Hepatocyte (in vitro differentiated cells): ENCODE data around the gene PPP2R2B. TPM values are rescaled to one million over a fixed set of nuclear protein-coding genes. Genes with fewer than 3 reads are reported as not detected.
A peak's percentile ranks its signal among the peaks of the same experiment; 100 is the strongest.

Experiments used
- DNase-seq: peaks from one replicate; pipeline ENCODE4 v3.0.0-alpha.2; 2016; ENCODE audit warnings: low spot score
- H2AFZ ChIP-seq: fragments of 200-600 bp; sonication (generic); 2 replicates; pipeline ENCODE4 v1.6.0; 2016; ENCODE audit warnings: antibody characterized with exemption, mild to moderate bottlenecking
- H3K27ac ChIP-seq: fragments of 200-600 bp; sonication (generic); 2 replicates; pipeline ENCODE4 v1.5.1; 2016; ENCODE audit warnings: mild to moderate bottlenecking
- H3K27me3 ChIP-seq: fragments of 200-600 bp; sonication (generic); 2 replicates; pipeline ENCODE4 v1.6.1; 2016
- H3K36me3 ChIP-seq: fragments of 200-600 bp; sonication (generic); replicated peaks from 2 replicates; pipeline ENCODE4 v1.5.1; 2016; ENCODE audit warnings: low read depth; ENCODE audit not compliant: insufficient read depth
- H3K4me1 ChIP-seq: fragments of 200-600 bp; sonication (generic); 2 replicates; pipeline ENCODE4 v1.5.1; 2016; ENCODE audit warnings: mild to moderate bottlenecking, moderate library complexity; ENCODE audit not compliant: insufficient read depth
- H3K4me2 ChIP-seq: fragments of 200-600 bp; sonication (generic); 2 replicates; pipeline ENCODE4 v1.6.0; 2016
- H3K4me3 ChIP-seq: fragments of 200-600 bp; sonication (generic); 2 replicates; pipeline ENCODE4 v1.5.1; 2016; ENCODE audit warnings: mild to moderate bottlenecking
- H3K79me2 ChIP-seq: fragments of 200-600 bp; sonication (generic); 2 replicates; pipeline ENCODE4 v1.6.0; 2017; ENCODE audit warnings: mild to moderate bottlenecking
- H3K9me2 ChIP-seq: fragments of 200-600 bp; sonication (generic); replicated peaks from 2 replicates; pipeline ENCODE4 v1.6.0; 2017; ENCODE audit warnings: mild to moderate bottlenecking; ENCODE audit not compliant: insufficient read depth
- H3K9me3 ChIP-seq: fragments of 200-600 bp; sonication (generic); 2 replicates; pipeline ENCODE4 v1.5.1; 2016; ENCODE audit warnings: low read depth, mild to moderate bottlenecking
- H4K20me1 ChIP-seq: fragments of 200-600 bp; sonication (generic); 2 replicates; pipeline ENCODE4 v1.6.0; 2016; ENCODE audit warnings: mild to moderate bottlenecking; ENCODE audit not compliant: insufficient read depth, poor library complexity, severe bottlenecking
- CTCF ChIP-seq: fragments of 200-600 bp; sonication (generic); IDR thresholded peaks from 2 replicates; pipeline ENCODE4 v1.5.1; 2016; ENCODE audit warnings: antibody characterized with exemption, mild to moderate bottlenecking; ENCODE audit not compliant: poor library complexity
- EZH2 ChIP-seq: fragments of 200-600 bp; sonication (generic); IDR thresholded peaks from 2 replicates; pipeline ENCODE4 v1.6.1; 2016; ENCODE audit warnings: antibody characterized with exemption, mild to moderate bottlenecking, borderline replicate concordance
- EZH2phosphoT487 ChIP-seq: fragments of 200-600 bp; sonication (generic); IDR thresholded peaks from one replicate; pipeline ENCODE4 v1.6.1; 2018; ENCODE audit warnings: antibody characterized with exemption, mild to moderate bottlenecking, low read depth, moderate library complexity; ENCODE audit not compliant: unreplicated experiment, severe bottlenecking
- WGBS: methylation state at CpG from one replicate; pipeline ENCODE4 v1.1.6; 2016; ENCODE audit warnings: low lambda C conversion rate; ENCODE audit errors: missing lambda C conversion rate; 5-methylcytosine and 5-hydroxymethylcytosine counted together
- polyA plus RNA-seq: library from polyadenylated mRNA; unstranded; fragments of >200 nt; fragmentation: Nextera tagmentation; extraction: Ambion mirVana; gene quantifications from 2 replicates; pipeline ENCODE4 v1.2.1, GENCODE V29; 2016
- total RNA-seq: library from RNA; depleted of rRNA; stranded (reverse); fragments of >200 nt; gene quantifications from 2 replicates; pipeline ENCODE4 v1.2.3, GENCODE V29; 2014

PPP2R2B gene
- total and polyA plus RNA-seq, 2 experiments from 2014 or later = 2.3 to 3.2 TPM

- Histone ChIP-seq H3K4me3 (no peak overlapping the region), H3K4me2 (no peak overlapping the region), H3K27ac (no peak overlapping the region), H3K36me3 (no peaks in the 10 kb centered on the region), H2AFZ (no peak overlapping the region), H3K27me3 (no peaks in the 10 kb centered on the region), H3K79me2 (no peaks in the 10 kb centered on the region), H3K4me1 (no peaks in the 10 kb centered on the region), H4K20me1 (no peaks in the 10 kb centered on the region), H3K9me2 (no peaks in the 10 kb centered on the region), H3K9me3 (no peaks in the 10 kb centered on the region)
- TF ChIP-seq EZH2phosphoT487 (no peak), CTCF (no peak), EZH2 (no peak)
- no peak for DNase-seq
- WGBS = 79% methylated on average over 1 of the region's 1 CpG
Measured at GRCh38 chr5:146599261-146599660, 279.3 kb downstream of the PPP2R2B start.

- Histone ChIP-seq H3K4me3 (no peak overlapping the region), H2AFZ (no peak overlapping the region), H3K4me1 (no peaks in the 10 kb centered on the region), H3K9me3 (no peaks in the 10 kb centered on the region), H3K9me2 (no peaks in the 10 kb centered on the region), H3K36me3 (no peaks in the 10 kb centered on the region), H3K27ac (no peak overlapping the region), H3K79me2 (no peaks in the 10 kb centered on the region), H3K27me3 (no peaks in the 10 kb centered on the region), H4K20me1 (no peaks in the 10 kb centered on the region), H3K4me2 (no peak overlapping the region)
- peak; percentile 10 for DNase-seq
- TF ChIP-seq EZH2phosphoT487 = no peak
- TF ChIP-seq CTCF = no peak
- 72% methylated on average over 2 of the region's 2 CpGs for WGBS
Measured at GRCh38 chr5:146595088-146595487, 283.5 kb downstream of the PPP2R2B start.

GRCh38 chr5:146592352-146592751 lies 286.2 kb downstream of the PPP2R2B start:
- H3K4me2 ChIP-seq = no peak overlapping the region
- DNase-seq = no peak
- WGBS = 76% methylated on average over 2 of the region's 2 CpGs
- no peaks in the 10 kb centered on the region for H3K27me3 ChIP-seq
- no peaks in the 10 kb centered on the region for H3K36me3 ChIP-seq
- no peaks in the 10 kb centered on the region for H3K4me1 ChIP-seq
- no peaks in the 10 kb centered on the region for H3K79me2 ChIP-seq
- H3K27ac ChIP-seq = no peak overlapping the region
- no peaks in the 10 kb centered on the region for H3K9me2 ChIP-seq
- H2AFZ ChIP-seq = no peak overlapping the region
- no peaks in the 10 kb centered on the region for H4K20me1 ChIP-seq
- no peaks in the 10 kb centered on the region for H3K9me3 ChIP-seq
- no peak overlapping the region for H3K4me3 ChIP-seq
- TF ChIP-seq CTCF = no peak
- TF ChIP-seq EZH2 = no peak
- no peak for TF ChIP-seq EZH2phosphoT487

GRCh38 chr5:146589028-146589345 lies 289.6 kb downstream of the PPP2R2B start:
- Histone ChIP-seq H4K20me1 (no peaks in the 10 kb centered on the region), H3K79me2 (no peaks in the 10 kb centered on the region), H3K36me3 (no peaks in the 10 kb centered on the region), H2AFZ (no peak overlapping the region), H3K9me2 (no peaks in the 10 kb centered on the region), H3K4me3 (no peak overlapping the region), H3K4me2 (no peak overlapping the region), H3K27ac (no peak overlapping the region), H3K27me3 (no peaks in the 10 kb centered on the region), H3K9me3 (no peaks in the 10 kb centered on the region), H3K4me1 (no peaks in the 10 kb centered on the region)
- no peak for DNase-seq
- no peak for TF ChIP-seq EZH2phosphoT487
- no peak for TF ChIP-seq EZH2
- no peak for TF ChIP-seq CTCF
- WGBS = 88% methylated on average over 3 of the region's 3 CpGs
